Common myeloid progenitor, CD34-positive (primary cell): ENCODE data around the gene MAPKAP1.

Experiments
- CTCF ChIA-PET: fragments of 350-600 bp; sonication (Branson Sonifier 250); formaldehyde crosslinking; loops from one replicate; lab custom pipeline; 2021; ENCODE audit warnings: antibody characterized with exemption; lab: Charles Lee
- POLR2A ChIA-PET: fragments of 350-600 bp; sonication (Branson Sonifier 250); formaldehyde crosslinking; loops from one replicate; lab custom pipeline; 2021; ENCODE audit warnings: antibody characterized with exemption; lab: Charles Lee
- DNase-seq, 3 donors: peaks; one replicate each; pipeline versions ENCODE4 v3.0.0 to v3.0.0-alpha.2; 2013
- H3K27ac ChIP-seq, 2 experiments: 1 replicate in 1 of 2; 2 replicates in 1 of 2; pipeline ENCODE4 v1.7.0; 2013; ENCODE audit warnings: inconsistent platforms in 2 of 2, low read length in 2 of 2, mild to moderate bottlenecking in 2 of 2, low read depth in 1 of 2, moderate library complexity in 1 of 2; ENCODE audit not compliant: severe bottlenecking in 2 of 2, insufficient read depth in 1 of 2, poor library complexity in 1 of 2
- H3K27me3 ChIP-seq, 5 experiments: replicated peaks in 2 of 5; 1 replicate in 3 of 5; 2 replicates in 2 of 5; pipeline versions ENCODE4 v1.6.1 to v1.7.0; 2013; ENCODE audit warnings: low read length in 4 of 5, mild to moderate bottlenecking in 2 of 5, moderate library complexity in 2 of 5, inconsistent platforms in 1 of 5; ENCODE audit not compliant: insufficient read depth in 5 of 5, control insufficient read depth in 4 of 5
- H3K36me3 ChIP-seq, 4 experiments: 1 replicate in 2 of 4; 2 replicates in 2 of 4; pipeline versions ENCODE4 v1.6.1 to v1.7.0; 2013; ENCODE audit warnings: low read length in 3 of 4, control low read depth in 1 of 4, mild to moderate bottlenecking in 1 of 4; ENCODE audit not compliant: control insufficient read depth in 4 of 4, insufficient read depth in 4 of 4
- H3K4me1 ChIP-seq, 4 experiments: 1 replicate in 3 of 4; 2 replicates in 1 of 4; pipeline versions ENCODE4 v1.6.1 to v1.7.1; 2013; ENCODE audit warnings: low read length in 3 of 4, mild to moderate bottlenecking in 3 of 4, control low read depth in 1 of 4, inconsistent platforms in 1 of 4, moderate library complexity in 1 of 4; ENCODE audit not compliant: control insufficient read depth in 4 of 4, insufficient read depth in 4 of 4; ENCODE audit errors: control extremely low read depth in 1 of 4
- H3K4me3 ChIP-seq, 7 experiments: 1 replicate in 4 of 7; 2 replicates in 3 of 7; pipeline versions ENCODE4 v1.5.1 to v1.7.0; 2013; ENCODE audit warnings: mild to moderate bottlenecking in 7 of 7, low read length in 6 of 7, moderate library complexity in 6 of 7, inconsistent platforms in 2 of 7, low read depth in 2 of 7, control low read depth in 1 of 7; ENCODE audit not compliant: insufficient read depth in 4 of 7, control insufficient read depth in 1 of 7; ENCODE audit errors: extremely low read depth in 1 of 7
- H3K9me3 ChIP-seq, 5 experiments: 1 replicate in 4 of 5; 2 replicates in 1 of 5; pipeline versions ENCODE4 v1.6.1 to v1.7.1; 2013; ENCODE audit warnings: low read length in 4 of 5, mild to moderate bottlenecking in 2 of 5, inconsistent platforms in 1 of 5, low read depth in 1 of 5, moderate library complexity in 1 of 5; ENCODE audit not compliant: control insufficient read depth in 4 of 5, insufficient read depth in 2 of 5; ENCODE audit errors: control extremely low read depth in 1 of 5
- WGBS: methylation state at CpG from one replicate; pipeline ENCODE4 v1.1.5; 2013; ENCODE audit not compliant: insufficient coverage; 5-methylcytosine and 5-hydroxymethylcytosine counted together

Gene MAPKAP1

DNA sequence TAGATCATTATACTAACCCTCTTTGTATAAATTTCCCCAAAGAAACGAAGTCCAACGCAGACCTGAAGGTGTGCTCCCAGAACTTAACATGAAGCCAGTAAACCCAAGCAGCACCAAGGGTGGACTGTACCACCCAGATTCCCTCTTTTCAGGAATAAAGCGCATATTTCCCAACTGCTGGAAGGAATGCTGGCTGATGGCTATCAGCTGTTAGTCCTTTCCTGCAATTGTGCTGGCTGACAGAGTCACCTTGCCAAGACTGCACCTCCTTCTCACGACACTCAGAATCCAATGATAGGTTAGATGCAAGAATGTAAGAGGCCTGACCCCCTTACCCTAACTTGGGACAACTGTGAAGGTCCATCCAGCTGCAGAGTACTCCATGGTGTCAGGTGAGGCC, 93.9 kb downstream of the MAPKAP1 start:
- Histone ChIP-seq H3K9me3 (no peaks in the 10 kb centered on the region), H3K36me3 (peaks cover 0 to 2% (median 0%) of the 10 kb centered on the region in 4 experiments), H3K27me3 (no peaks in the 10 kb centered on the region), H3K4me1 (no peaks in the 10 kb centered on the region), H3K4me3 (no peak overlapping the region), H3K27ac (no peak overlapping the region)
- CTCF ChIA-PET = no interaction called here
- WGBS = 100% methylated on average over 4 of the region's 4 CpGs
- DNase-seq = no peak
- POLR2A ChIA-PET = no interaction called here

GRCh38 chr9:125612616-125613015, 94.4 kb downstream of the MAPKAP1 start:
- no peaks in the 10 kb centered on the region for H3K9me3 ChIP-seq
- H3K27me3 ChIP-seq = no peaks in the 10 kb centered on the region
- POLR2A ChIA-PET = no interaction called here
- H3K36me3 ChIP-seq = peaks cover 0 to 2% (median 0%) of the 10 kb centered on the region in 4 experiments
- no peak for DNase-seq
- no peak overlapping the region for H3K4me3 ChIP-seq
- H3K4me1 ChIP-seq = no peaks in the 10 kb centered on the region
- CTCF ChIA-PET = interaction anchor here (0.9 kb wide), 1 partner anchor 169 kb away, joined by 3 read pairs; no protein-coding TSS in a partner anchor
- H3K27ac ChIP-seq = no peak overlapping the region

DNA sequence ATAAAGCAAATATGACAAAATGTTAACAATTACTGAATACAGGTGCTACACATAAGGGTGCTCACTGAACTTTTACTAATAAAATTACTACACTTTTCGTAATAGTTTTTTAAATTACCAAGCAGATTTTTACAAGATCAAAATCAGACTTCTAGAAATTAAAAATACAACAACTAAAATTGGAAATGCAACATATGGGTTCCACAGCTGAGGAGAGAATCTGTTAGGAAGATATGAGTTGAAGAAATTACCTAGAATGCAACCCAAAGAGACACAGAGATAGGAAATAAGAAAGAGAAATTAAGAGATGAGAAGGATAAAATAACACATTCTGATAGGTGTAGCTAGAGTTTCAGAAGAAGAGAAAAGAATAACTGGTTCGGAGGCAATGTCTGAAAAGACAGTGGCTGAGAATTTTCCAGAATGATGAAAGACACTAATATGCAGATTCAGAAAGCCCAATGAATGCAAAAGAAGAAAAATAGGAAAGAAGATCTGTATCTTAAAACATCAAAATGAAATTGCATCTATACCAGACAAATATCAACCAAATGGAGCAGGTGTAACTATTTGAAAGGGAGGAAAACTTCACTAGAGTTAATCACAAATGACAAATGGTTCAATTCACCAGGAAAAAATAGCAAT, 95.8 kb downstream of the MAPKAP1 start:
- Histone ChIP-seq H3K4me1 (no peaks in the 10 kb centered on the region), H3K9me3 (no peaks in the 10 kb centered on the region), H3K36me3 (peaks cover 0 to 2% (median 0%) of the 10 kb centered on the region in 4 experiments), H3K27me3 (no peaks in the 10 kb centered on the region), H3K4me3 (no peak overlapping the region), H3K27ac (no peak overlapping the region)
- ChIA-PET CTCF (no interaction called here), POLR2A (no interaction called here)
- WGBS = 100% methylated on average over 1 of the region's 2 CpGs
- no peak for DNase-seq

GRCh38 chr9:125609744-125610143, 97.3 kb downstream of the MAPKAP1 start:
- Histone ChIP-seq H3K4me1 (no peaks in the 10 kb centered on the region), H3K4me3 (no peak overlapping the region), H3K36me3 (peaks cover 0 to 2% (median 0%) of the 10 kb centered on the region in 4 experiments), H3K27ac (no peak overlapping the region), H3K9me3 (no peaks in the 10 kb centered on the region), H3K27me3 (no peaks in the 10 kb centered on the region)
- DNase-seq = no peak
- ChIA-PET POLR2A (no interaction called here), CTCF (no interaction called here)
- no CpG with 5 or more reads among the region's 1 CpG for WGBS

DNA sequence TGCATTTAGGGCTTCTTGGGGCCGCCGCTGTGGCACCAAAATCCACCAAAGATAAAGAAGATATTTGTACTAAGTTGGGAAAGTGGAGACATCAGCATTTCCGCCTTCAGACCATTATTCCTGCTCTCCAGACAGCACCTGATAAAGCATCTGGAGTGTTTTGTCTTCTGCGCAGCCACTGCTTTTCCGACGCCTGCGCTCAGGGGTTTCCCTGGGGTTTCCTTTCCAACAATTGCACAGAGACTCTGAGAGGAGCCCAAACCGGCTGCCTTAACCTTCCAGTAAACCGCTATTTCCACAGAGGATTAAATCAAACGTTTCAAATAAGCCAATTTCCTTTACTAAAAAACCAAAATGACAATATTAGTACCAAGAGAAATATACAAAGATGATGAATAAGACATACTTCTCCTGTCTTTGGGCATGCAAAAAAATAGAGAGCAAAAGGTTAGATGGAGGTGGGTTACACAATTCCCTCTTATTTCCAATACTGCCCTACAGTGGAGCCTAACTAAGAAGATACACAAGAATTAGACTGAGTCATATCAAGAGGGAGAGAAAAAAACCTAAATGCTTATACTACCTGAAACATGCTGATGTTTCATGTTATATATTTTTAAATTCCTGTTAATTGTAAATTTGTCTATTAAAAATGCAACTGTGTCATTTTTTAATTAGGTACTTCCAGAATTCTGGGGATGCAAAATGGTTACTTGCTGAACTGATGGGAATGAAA, 98.4 kb downstream of the MAPKAP1 start:
- peaks cover 0 to 2% (median 0%) of the 10 kb centered on the region in 4 experiments for H3K36me3 ChIP-seq
- ChIA-PET POLR2A (interaction anchor here (0.6 kb wide), 1 partner anchor 138 kb away, joined by 3 read pairs; no protein-coding TSS in a partner anchor), CTCF (no interaction called here)
- DNase-seq = no peak
- 94% methylated on average over 5 of the region's 10 CpGs for WGBS
- no peak overlapping the region for H3K4me3 ChIP-seq
- H3K4me1 ChIP-seq = no peaks in the 10 kb centered on the region
- H3K27ac ChIP-seq = no peak overlapping the region
- H3K27me3 ChIP-seq = no peaks in the 10 kb centered on the region
- H3K9me3 ChIP-seq = no peaks in the 10 kb centered on the region

- 100% methylated on average over 1 of the region's 1 CpG for WGBS
- Histone ChIP-seq H3K27me3 (no peaks in the 10 kb centered on the region), H3K4me3 (no peak overlapping the region), H3K9me3 (no peaks in the 10 kb centered on the region), H3K36me3 (peaks cover 0 to 5% (median 2%) of the 10 kb centered on the region in 4 experiments), H3K27ac (no peak overlapping the region), H3K4me1 (no peaks in the 10 kb centered on the region)
- no peak for DNase-seq
- CTCF ChIA-PET = no interaction called here
- POLR2A ChIA-PET = no interaction called here
Observed at GRCh38 chr9:125604196-125604595, 102.8 kb downstream of the MAPKAP1 start.

DNA sequence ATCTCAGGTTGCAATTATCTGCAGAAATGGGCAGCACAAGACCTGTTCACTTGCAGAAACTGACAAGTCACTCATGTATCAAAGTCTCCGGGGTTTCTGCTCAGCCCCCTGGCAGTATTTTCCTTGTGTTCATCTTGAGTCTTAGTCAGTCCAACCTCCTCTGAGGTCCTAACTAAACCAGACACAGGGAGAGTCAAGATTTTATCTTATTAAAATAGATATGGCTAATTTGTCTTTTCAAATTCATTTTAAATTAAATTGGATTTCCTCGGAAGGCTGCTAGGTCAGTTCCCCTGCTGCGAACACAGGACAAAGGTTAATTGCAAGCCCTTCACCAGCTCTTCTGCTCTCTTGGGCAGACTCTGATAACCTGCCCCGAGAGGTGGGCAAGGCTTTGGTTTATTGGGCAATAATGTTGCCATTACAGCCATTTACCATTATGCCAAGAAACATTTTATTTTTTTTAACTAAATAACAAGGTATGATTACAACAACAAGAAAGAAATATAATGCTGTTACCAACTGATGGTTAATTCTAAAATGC, 103.5 kb downstream of the MAPKAP1 start:
- WGBS = 93% methylated on average over 3 of the region's 4 CpGs
- CTCF ChIA-PET = no interaction called here

More for the DNA sequence above, 103.5 kb downstream of the MAPKAP1 start:
- Histone ChIP-seq H3K4me3 (no peak overlapping the region), H3K27ac (no peak overlapping the region), H3K4me1 (no peaks in the 10 kb centered on the region), H3K27me3 (no peaks in the 10 kb centered on the region), H3K9me3 (no peaks in the 10 kb centered on the region), H3K36me3 (peaks cover 0 to 5% (median 2%) of the 10 kb centered on the region in 4 experiments)
- DNase-seq = no peak
- POLR2A ChIA-PET = no interaction called here
